Loucy (cell line): ENCODE results near the gene TDRD1.

Experiments
- H2AFZ ChIP-seq: fragments of 200-600 bp; sonication (generic); 2 replicates; pipeline ENCODE4 v1.6.0; 2016; ENCODE audit warnings: antibody characterized with exemption, mild to moderate bottlenecking, low read length, moderate library complexity
- H3F3A ChIP-seq: fragments of 200-600 bp; 2 replicates; pipeline ENCODE4 v1.6.0; 2016; ENCODE audit warnings: antibody characterized with exemption, low read depth, mild to moderate bottlenecking
- H3K27me3 ChIP-seq: fragments of 200-600 bp; sonication (generic); 2 replicates; pipeline ENCODE4 v1.6.1; 2014; ENCODE audit warnings: low read length, mild to moderate bottlenecking; ENCODE audit not compliant: insufficient read depth, poor library complexity, severe bottlenecking
- H3K36me3 ChIP-seq: fragments of 200-600 bp; sonication (generic); 2 replicates; pipeline ENCODE4 v1.6.1; 2016; ENCODE audit warnings: low read length; ENCODE audit not compliant: insufficient read depth
- H3K4me1 ChIP-seq: fragments of 200-600 bp; sonication (generic); 2 replicates; pipeline ENCODE4 v1.5.1; 2014; ENCODE audit warnings: low read length, mild to moderate bottlenecking; ENCODE audit not compliant: insufficient read depth, poor library complexity, severe bottlenecking
- H3K4me2 ChIP-seq: fragments of 200-600 bp; sonication (generic); 2 replicates; pipeline ENCODE4 v1.6.0; 2014; ENCODE audit warnings: antibody characterized with exemption, low read length, low read depth, mild to moderate bottlenecking; ENCODE audit not compliant: poor library complexity, severe bottlenecking
- H3K4me3 ChIP-seq: fragments of 200-600 bp; sonication (generic); 2 replicates; pipeline ENCODE4 v1.5.1; 2014; ENCODE audit warnings: low read length, mild to moderate bottlenecking, mixed read lengths; ENCODE audit not compliant: poor library complexity, severe bottlenecking
- H3K79me2 ChIP-seq: fragments of 200-600 bp; sonication (generic); 2 replicates; pipeline ENCODE4 v1.6.1; 2014; ENCODE audit warnings: low read length; ENCODE audit not compliant: insufficient read depth
- H3K9ac ChIP-seq: fragments of 200-600 bp; sonication (generic); 2 replicates; pipeline ENCODE4 v1.6.0; 2014; ENCODE audit warnings: mild to moderate bottlenecking, low read depth, low read length, moderate library complexity; ENCODE audit not compliant: poor library complexity, severe bottlenecking
- H3K9me2 ChIP-seq: fragments of 200-600 bp; sonication (generic); replicated peaks from 2 replicates; pipeline ENCODE4 v1.6.1; 2016; ENCODE audit warnings: low read depth, low read length, mixed read lengths
- H3K9me3 ChIP-seq: fragments of 200-600 bp; sonication (generic); 2 replicates; pipeline ENCODE4 v1.6.1; 2014; ENCODE audit warnings: mild to moderate bottlenecking, antibody characterized with exemption, low read length, low read depth; ENCODE audit not compliant: insufficient read depth
- H4K20me1 ChIP-seq: fragments of 200-600 bp; sonication (generic); 2 replicates; pipeline ENCODE4 v1.6.0; 2014; ENCODE audit warnings: antibody characterized with exemption, low read length, mild to moderate bottlenecking; ENCODE audit not compliant: insufficient read depth, poor library complexity, severe bottlenecking
- EZH2phosphoT487 ChIP-seq: fragments of 200-600 bp; IDR thresholded peaks from 2 replicates; pipeline ENCODE4 v1.6.1; 2018; ENCODE audit warnings: antibody characterized with exemption, mild to moderate bottlenecking, moderate library complexity, borderline replicate concordance
- TF ChIP-seq, protein P1 (sequence below): fragments of 200-600 bp; sonication (generic); conservative IDR thresholded peaks from 2 replicates; pipeline ENCODE4 v1.5.1; 2014; ENCODE audit warnings: mild to moderate bottlenecking, antibody characterized with exemption, low read length

The TDRD1 gene

DNA sequence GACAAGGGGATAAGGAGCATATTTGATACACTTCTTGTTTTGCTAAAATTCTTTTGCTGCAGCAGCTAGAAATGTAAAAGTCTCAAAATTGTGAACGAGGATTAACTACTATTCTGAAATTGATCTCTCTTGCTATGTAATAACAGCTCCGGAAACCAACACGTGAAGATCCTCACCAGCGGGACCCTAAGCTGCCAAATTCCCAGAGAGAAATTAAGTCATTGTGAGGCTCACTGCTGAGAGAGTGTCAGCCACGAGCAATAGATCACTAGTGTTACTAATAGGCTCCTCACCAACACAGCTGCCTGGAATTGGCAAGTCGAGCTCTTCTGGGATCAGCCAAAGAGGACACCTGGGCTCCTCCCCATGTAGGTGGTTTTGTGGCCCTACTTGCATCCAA is 54.3 kb downstream of the TDRD1 start:
- Histone ChIP-seq H3K9me2 (no peaks in the 10 kb centered on the region), H4K20me1 (no peaks in the 10 kb centered on the region), H3K4me1 (peaks cover 51% of the 10 kb centered on the region), H3K79me2 (no peaks in the 10 kb centered on the region), H3K4me3 (no peak overlapping the region), H3K9me3 (no peaks in the 10 kb centered on the region), H3K9ac (no peak overlapping the region), H2AFZ (no peak overlapping the region), H3K36me3 (no peaks in the 10 kb centered on the region), H3K27me3 (no peaks in the 10 kb centered on the region), H3F3A (peaks cover 4% of the 10 kb centered on the region; the same call in 1 of the 2 replicates), H3K4me2 (no peak overlapping the region)
- no peak for TF ChIP-seq EZH2phosphoT487
- TF ChIP-seq, protein P1, sequence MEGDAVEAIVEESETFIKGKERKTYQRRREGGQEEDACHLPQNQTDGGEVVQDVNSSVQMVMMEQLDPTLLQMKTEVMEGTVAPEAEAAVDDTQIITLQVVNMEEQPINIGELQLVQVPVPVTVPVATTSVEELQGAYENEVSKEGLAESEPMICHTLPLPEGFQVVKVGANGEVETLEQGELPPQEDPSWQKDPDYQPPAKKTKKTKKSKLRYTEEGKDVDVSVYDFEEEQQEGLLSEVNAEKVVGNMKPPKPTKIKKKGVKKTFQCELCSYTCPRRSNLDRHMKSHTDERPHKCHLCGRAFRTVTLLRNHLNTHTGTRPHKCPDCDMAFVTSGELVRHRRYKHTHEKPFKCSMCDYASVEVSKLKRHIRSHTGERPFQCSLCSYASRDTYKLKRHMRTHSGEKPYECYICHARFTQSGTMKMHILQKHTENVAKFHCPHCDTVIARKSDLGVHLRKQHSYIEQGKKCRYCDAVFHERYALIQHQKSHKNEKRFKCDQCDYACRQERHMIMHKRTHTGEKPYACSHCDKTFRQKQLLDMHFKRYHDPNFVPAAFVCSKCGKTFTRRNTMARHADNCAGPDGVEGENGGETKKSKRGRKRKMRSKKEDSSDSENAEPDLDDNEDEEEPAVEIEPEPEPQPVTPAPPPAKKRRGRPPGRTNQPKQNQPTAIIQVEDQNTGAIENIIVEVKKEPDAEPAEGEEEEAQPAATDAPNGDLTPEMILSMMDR: no peak

DNA sequence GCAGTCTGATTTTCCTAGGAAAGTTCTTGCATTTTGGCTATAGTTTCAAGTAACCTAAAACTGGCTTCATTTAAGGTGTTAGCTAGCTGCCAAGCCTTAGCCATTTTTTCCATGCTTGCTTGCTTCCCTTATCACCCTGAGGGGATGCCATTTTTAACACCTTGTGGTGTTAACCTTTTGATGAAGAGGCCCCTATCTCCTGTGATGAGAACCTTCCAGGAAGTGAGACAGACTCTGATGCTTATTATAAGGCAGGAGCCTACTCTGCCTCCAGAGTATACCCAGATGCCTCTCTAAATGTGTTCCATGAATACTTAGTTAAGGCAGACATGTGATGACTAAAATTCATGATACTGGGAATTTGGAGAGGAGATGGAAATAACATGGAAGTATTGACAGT is 55.0 kb downstream of the TDRD1 start:
- no peaks in the 10 kb centered on the region for H3K9me3 ChIP-seq
- 0 out of 2 replicates have a peak overlapping the region, but pooled peaks have one; percentile 2 for H2AFZ ChIP-seq
- no peaks in the 10 kb centered on the region for H4K20me1 ChIP-seq
- peaks cover 4% of the 10 kb centered on the region; the same call in 1 of the 2 replicates for H3F3A ChIP-seq
- no peak overlapping the region for H3K4me3 ChIP-seq
- H3K4me1 ChIP-seq: peaks cover 50% of the 10 kb centered on the region
- no peaks in the 10 kb centered on the region for H3K79me2 ChIP-seq
- H3K4me2 ChIP-seq: no peak overlapping the region
- H3K27me3 ChIP-seq: no peaks in the 10 kb centered on the region
- TF ChIP-seq, protein P1: no peak
- no peak for TF ChIP-seq EZH2phosphoT487
- no peaks in the 10 kb centered on the region for H3K36me3 ChIP-seq
- no peaks in the 10 kb centered on the region for H3K9me2 ChIP-seq
- H3K9ac ChIP-seq: no peak overlapping the region

DNA sequence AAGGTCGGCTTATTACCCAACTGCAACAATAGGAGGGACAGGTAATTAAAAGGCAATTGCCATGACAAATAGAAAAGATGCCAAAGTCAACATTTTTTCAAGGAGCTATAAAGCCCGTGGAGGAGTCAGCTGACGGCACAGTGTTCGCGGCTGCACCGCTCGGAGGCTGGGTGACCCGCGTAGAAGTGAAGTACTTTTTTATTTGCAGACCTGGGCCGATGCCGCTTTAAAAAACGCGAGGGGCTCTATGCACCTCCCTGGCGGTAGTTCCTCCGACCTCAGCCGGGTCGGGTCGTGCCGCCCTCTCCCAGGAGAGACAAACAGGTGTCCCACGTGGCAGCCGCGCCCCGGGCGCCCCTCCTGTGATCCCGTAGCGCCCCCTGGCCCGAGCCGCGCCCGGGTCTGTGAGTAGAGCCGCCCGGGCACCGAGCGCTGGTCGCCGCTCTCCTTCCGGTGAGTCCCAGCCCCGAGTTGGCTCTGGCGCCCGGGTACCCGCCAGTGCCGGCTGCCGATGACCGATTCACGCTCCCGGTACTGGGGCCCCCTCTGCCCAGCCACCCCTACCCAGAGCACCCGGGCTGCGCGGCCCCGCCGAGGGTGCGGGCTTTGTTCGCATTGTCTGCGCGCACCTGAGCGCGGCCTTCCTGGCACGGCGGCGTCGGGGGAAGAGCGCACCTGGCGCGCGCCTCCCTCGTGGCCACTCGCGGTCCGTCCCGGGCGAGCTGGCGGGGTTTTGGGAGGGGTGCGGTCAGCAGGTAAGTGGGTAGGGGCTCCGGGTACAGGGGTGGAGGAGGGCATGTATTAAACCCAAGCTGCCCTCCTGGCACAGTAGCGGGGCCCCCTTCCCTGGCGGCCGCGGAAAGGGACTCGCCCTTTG is 60.2 kb downstream of the TDRD1 start, which contains the start of gene VWA2:
Gene VWA2 (plus strand): TSS at position 138 of the 877 bp plus-strand sequence. CDS start 9,460 bp downstream, outside the sequence.
- no peaks in the 10 kb centered on the region for H3K79me2 ChIP-seq
- H3K4me2 ChIP-seq: peak within 1 kb of the TSS; percentile 23
- no peak for TF ChIP-seq EZH2phosphoT487
- peaks cover 9% of the 10 kb centered on the region for H3K4me1 ChIP-seq
- H3F3A ChIP-seq: no peaks in the 10 kb centered on the region
- peak within 1 kb of the TSS; percentile 16; the same call in 1 of the 2 replicates for H2AFZ ChIP-seq
- H3K9me2 ChIP-seq: no peaks in the 10 kb centered on the region
- peak within 1 kb of the TSS; percentile 47 for H3K4me3 ChIP-seq
- H3K27me3 ChIP-seq: peaks cover 4% of the 10 kb centered on the region
- H3K9ac ChIP-seq: no peak within 1 kb of the TSS
- H3K36me3 ChIP-seq: no peaks in the 10 kb centered on the region
- no peaks in the 10 kb centered on the region for H4K20me1 ChIP-seq
- H3K9me3 ChIP-seq: no peaks in the 10 kb centered on the region
